Fibroblast of lung (primary cell): Measurements from ENCODE around the gene RBM17.

ENCODE experiments used
- CTCF ChIP-seq, 2 donors: IDR thresholded peaks in 1 of 2; conservative IDR thresholded peaks in 1 of 2; 1 replicate in 1 of 2; 2 replicates in 1 of 2; pipeline ENCODE4 v1.5.1; 2011 to 2012; ENCODE audit warnings: low read length in 2 of 2, control low read depth in 1 of 2, inconsistent platforms in 1 of 2, low read depth in 1 of 2, mild to moderate bottlenecking in 1 of 2
- EZH2 ChIP-seq: IDR thresholded peaks from 2 replicates; pipeline ENCODE4 v1.5.1; 2012; ENCODE audit warnings: low read length, control low read depth, mild to moderate bottlenecking; ENCODE audit errors: missing control alignments

DNA sequence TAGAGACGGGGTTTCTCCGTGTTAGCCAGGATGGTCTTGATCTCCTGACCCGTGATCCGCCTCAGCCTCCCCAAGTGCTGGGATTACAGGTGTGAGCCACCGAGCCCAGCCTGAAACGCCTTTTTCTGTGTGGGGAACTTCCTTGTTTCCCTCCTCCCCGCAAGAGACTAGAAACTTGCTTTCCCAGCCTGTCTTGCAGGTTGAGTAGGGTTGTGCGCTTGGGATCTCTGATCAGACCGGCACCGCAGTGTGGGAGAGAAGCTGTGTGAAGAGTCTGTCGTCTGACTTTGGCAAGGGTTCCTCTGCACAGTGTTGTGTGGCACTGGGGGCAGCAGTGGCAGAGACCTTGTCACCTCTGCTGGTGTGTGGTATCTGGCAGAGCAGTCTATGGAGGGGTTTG is 28.9 kb downstream of the RBM17 start:
- TF ChIP-seq EZH2 (no peak), CTCF (conservative IDR thresholded peaks at IDR 0.05 in 1 of 2, IDR thresholded peaks at IDR 0.05 in 1 of 2; ENCODE audit: low read depth in 1 of 2, low read length in 2 of 2) (no peak)
